Chondrocyte (in vitro differentiated cells): ENCODE results near the gene VPS13D. TPM values are rescaled to one million over a fixed set of nuclear protein-coding genes. Genes with fewer than 3 reads are reported as not detected.
A peak's percentile ranks its signal among the peaks of the same experiment; 100 is the strongest.

Experiments
- DNase-seq: peaks from one replicate; pipeline ENCODE4 v3.0.0; 2021; ENCODE audit warnings: mixed read lengths, low spot score
- H3K27ac Mint-ChIP-seq: one replicate; pipeline ENCODE4 v1.8.0; 2021; ENCODE audit warnings: mild to moderate bottlenecking, moderate library complexity, mixed read lengths; ENCODE audit not compliant: unreplicated experiment
- H3K27me3 Mint-ChIP-seq: 2 replicates; pipeline ENCODE4 v1.8.0; 2021; ENCODE audit warnings: low read depth, mixed read lengths
- H3K36me3 Mint-ChIP-seq: 2 replicates; pipeline ENCODE4 v1.8.0; 2021; ENCODE audit warnings: low read depth, mixed read lengths
- H3K4me1 Mint-ChIP-seq: 2 replicates; pipeline ENCODE4 v1.8.0; 2021; ENCODE audit warnings: low read depth, mild to moderate bottlenecking, mixed read lengths
- H3K4me3 Mint-ChIP-seq: one replicate; pipeline ENCODE4 v1.8.0; 2021; ENCODE audit warnings: mild to moderate bottlenecking, moderate library complexity, mixed read lengths; ENCODE audit not compliant: unreplicated experiment
- H3K9me3 Mint-ChIP-seq: 2 replicates; pipeline ENCODE4 v1.8.0; 2021; ENCODE audit warnings: low read depth, mixed read lengths
- total RNA-seq: library from RNA; stranded (reverse); gene quantifications from 3 replicates; pipeline ENCODE4 v1.2.1, GENCODE V29; 2021
- TF ChIP-seq, protein P1 (sequence below): fragments of 200-600 bp; sonication (generic); IDR thresholded peaks from 2 replicates; pipeline ENCODE4 v1.5.0; 2021; ENCODE audit warnings: antibody characterized with exemption, mild to moderate bottlenecking, moderate library complexity

VPS13D gene
- total RNA-seq, 1 donor from 2014 or later: 40.0 TPM

- TF ChIP-seq, protein P1, sequence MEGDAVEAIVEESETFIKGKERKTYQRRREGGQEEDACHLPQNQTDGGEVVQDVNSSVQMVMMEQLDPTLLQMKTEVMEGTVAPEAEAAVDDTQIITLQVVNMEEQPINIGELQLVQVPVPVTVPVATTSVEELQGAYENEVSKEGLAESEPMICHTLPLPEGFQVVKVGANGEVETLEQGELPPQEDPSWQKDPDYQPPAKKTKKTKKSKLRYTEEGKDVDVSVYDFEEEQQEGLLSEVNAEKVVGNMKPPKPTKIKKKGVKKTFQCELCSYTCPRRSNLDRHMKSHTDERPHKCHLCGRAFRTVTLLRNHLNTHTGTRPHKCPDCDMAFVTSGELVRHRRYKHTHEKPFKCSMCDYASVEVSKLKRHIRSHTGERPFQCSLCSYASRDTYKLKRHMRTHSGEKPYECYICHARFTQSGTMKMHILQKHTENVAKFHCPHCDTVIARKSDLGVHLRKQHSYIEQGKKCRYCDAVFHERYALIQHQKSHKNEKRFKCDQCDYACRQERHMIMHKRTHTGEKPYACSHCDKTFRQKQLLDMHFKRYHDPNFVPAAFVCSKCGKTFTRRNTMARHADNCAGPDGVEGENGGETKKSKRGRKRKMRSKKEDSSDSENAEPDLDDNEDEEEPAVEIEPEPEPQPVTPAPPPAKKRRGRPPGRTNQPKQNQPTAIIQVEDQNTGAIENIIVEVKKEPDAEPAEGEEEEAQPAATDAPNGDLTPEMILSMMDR: no peak
- Mint-ChIP-seq H3K27ac (no peak overlapping the region), H3K9me3 (peaks cover 10% of the 10 kb centered on the region), H3K27me3 (no peaks in the 10 kb centered on the region), H3K36me3 (peaks cover 22% of the 10 kb centered on the region), H3K4me1 (peaks cover 50% of the 10 kb centered on the region), H3K4me3 (no peak overlapping the region)
- DNase-seq: no peak
Measured at GRCh38 chr1:12445257-12445656, 215.4 kb downstream of the VPS13D start.

DNA sequence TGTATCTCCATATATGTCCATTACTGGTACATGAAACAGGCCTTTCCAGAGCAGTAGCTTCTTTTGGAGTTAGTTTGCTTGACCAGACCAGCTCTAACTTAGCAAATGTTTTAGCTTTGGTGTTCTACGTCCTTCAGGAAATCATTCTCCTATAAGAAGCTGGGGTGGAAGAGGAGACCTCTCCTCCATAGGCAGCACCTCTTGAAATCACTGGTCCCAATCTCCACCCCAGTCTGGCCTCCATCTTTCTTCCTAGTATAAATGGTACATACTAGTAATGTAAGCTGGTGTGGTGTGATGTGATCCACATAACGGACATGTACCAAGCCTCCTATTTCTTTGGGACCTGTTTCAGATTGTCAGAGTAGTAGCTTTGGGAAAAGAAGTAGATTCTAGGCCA is 216.8 kb downstream of the VPS13D start:
- DNase-seq: no peak
- H3K9me3 Mint-ChIP-seq: peaks cover 10% of the 10 kb centered on the region
- H3K4me3 Mint-ChIP-seq: no peak overlapping the region
- H3K36me3 Mint-ChIP-seq: peaks cover 16% of the 10 kb centered on the region
- H3K4me1 Mint-ChIP-seq: peaks cover 63% of the 10 kb centered on the region
- TF ChIP-seq, protein P1: no peak
- no peaks in the 10 kb centered on the region for H3K27me3 Mint-ChIP-seq
- peak overlapping the region; percentile 36 for H3K27ac Mint-ChIP-seq

GRCh38 chr1:12447307-12447706 is 217.5 kb downstream of the VPS13D start:
- no peaks in the 10 kb centered on the region for H3K27me3 Mint-ChIP-seq
- peaks cover 15% of the 10 kb centered on the region for H3K36me3 Mint-ChIP-seq
- peaks cover 69% of the 10 kb centered on the region for H3K4me1 Mint-ChIP-seq
- no peak overlapping the region for H3K4me3 Mint-ChIP-seq
- H3K27ac Mint-ChIP-seq: peak overlapping the region; percentile 77
- no peak for DNase-seq
- TF ChIP-seq, protein P1: no peak
- H3K9me3 Mint-ChIP-seq: peaks cover 10% of the 10 kb centered on the region

DNA sequence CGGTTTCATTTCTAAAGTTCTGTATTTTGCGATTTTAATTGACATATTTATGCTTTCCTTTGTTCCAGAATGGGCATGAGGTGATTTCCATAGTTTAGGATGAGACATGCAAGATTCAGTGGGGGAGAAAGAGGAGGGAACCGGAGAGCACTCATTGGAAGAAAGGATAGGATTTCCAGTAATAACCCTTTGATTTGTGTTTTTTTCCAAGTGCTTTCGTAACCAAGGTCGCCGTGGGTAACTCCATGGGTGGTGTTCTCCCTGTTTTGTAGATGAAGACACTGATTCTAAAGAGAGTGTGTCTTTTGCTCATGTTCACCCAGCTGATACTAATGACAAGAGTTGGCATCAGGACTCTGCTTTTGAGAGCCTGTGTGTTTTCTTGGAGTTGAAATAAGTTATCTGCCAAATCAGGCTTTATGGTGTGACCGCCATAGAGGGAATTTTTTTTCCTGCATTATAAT is 218.1 kb downstream of the VPS13D start:
- TF ChIP-seq, protein P1: no peak
- no peak overlapping the region for H3K4me3 Mint-ChIP-seq
- peak overlapping the region; percentile 50 for H3K27ac Mint-ChIP-seq
- H3K9me3 Mint-ChIP-seq: peaks cover 10% of the 10 kb centered on the region
- H3K4me1 Mint-ChIP-seq: peaks cover 73% of the 10 kb centered on the region
- DNase-seq: no peak
- H3K36me3 Mint-ChIP-seq: peaks cover 13% of the 10 kb centered on the region
- no peaks in the 10 kb centered on the region for H3K27me3 Mint-ChIP-seq

- no peak for DNase-seq
- peak overlapping the region; percentile 86 for H3K27ac Mint-ChIP-seq
Measured at GRCh38 chr1:12448746-12449177, 218.9 kb downstream of the VPS13D start.

More at GRCh38 chr1:12448746-12449177, 218.9 kb downstream of the VPS13D start:
- H3K27me3 Mint-ChIP-seq: no peaks in the 10 kb centered on the region
- no peak overlapping the region for H3K4me3 Mint-ChIP-seq
- TF ChIP-seq, protein P1: no peak
- peaks cover 7% of the 10 kb centered on the region for H3K36me3 Mint-ChIP-seq
- H3K4me1 Mint-ChIP-seq: peaks cover 77% of the 10 kb centered on the region
- peaks cover 3% of the 10 kb centered on the region for H3K9me3 Mint-ChIP-seq
